Activated CD4-positive, alpha-beta T cell treated with anti-CD3 and anti-CD28 coated beads, Interleukin-2, amount 10 ng/mL, durations not matched to agents 7 days and 5 days (primary cell): ENCODE results near the gene CDX1. TPM values are rescaled to one million over a fixed set of nuclear protein-coding genes. Genes with fewer than 3 reads are reported as not detected.

Source experiments
- CTCF ChIA-PET: fragments of 350-600 bp; sonication (Branson Sonifier 250); formaldehyde crosslinking; loops from one replicate; lab custom pipeline; 2021; ENCODE audit warnings: antibody characterized with exemption; lab: Charles Lee
- POLR2A ChIA-PET: fragments of 350-600 bp; sonication (Branson Sonifier 250); formaldehyde crosslinking; loops from one replicate; lab custom pipeline; 2021; ENCODE audit warnings: antibody characterized with exemption; lab: Charles Lee
- DNase-seq: peaks from one replicate; pipeline ENCODE4 v3.0.0-alpha.2; 2020
- H3K27ac Mint-ChIP-seq: one replicate; pipeline ENCODE4 v1.8.0; 2021; ENCODE audit warnings: mild to moderate bottlenecking, moderate library complexity, mixed read lengths
- H3K27me3 Mint-ChIP-seq: one replicate; pipeline ENCODE4 v1.8.0; 2021; ENCODE audit warnings: mixed read lengths
- H3K36me3 Mint-ChIP-seq: one replicate; pipeline ENCODE4 v1.8.0; 2021; ENCODE audit warnings: low read depth, mixed read lengths
- H3K4me1 Mint-ChIP-seq: one replicate; pipeline ENCODE4 v1.8.0; 2021; ENCODE audit warnings: mixed read lengths
- H3K4me3 Mint-ChIP-seq: one replicate; pipeline ENCODE4 v1.8.0; 2021; ENCODE audit warnings: mild to moderate bottlenecking, moderate library complexity, mixed read lengths
- H3K9me3 Mint-ChIP-seq: one replicate; pipeline ENCODE4 v1.8.0; 2021; ENCODE audit warnings: mixed read lengths
- total RNA-seq, 2 experiments: library from RNA; stranded (reverse); gene quantifications; one replicate each; pipeline ENCODE4 v1.2.3, GENCODE V29; 2021

The CDX1 gene
- total RNA-seq, 2 experiments from 2014 or later, result not detected

DNA sequence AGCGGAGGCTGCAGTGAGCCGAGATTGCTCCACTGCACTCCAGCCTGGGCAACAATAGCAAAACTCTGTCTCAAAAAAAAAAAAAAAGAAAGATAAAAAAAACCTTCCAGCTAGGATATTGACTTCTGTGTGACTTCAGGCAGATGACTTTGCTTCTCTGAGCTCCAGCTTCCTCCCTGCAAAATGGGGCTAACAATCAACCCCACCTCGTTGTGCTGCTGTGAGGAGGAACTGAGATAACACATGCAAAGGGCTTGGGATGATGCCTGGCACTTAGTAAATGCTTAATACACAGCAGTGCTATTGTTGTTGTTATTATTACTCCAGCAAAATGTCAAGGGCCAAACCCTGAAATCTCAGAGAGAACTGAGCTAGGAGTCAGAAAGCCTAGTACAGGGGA is 3.5 kb upstream of the CDX1 start:
- POLR2A ChIA-PET, result no interaction called here
- H3K27me3 Mint-ChIP-seq, result peaks cover 26% of the 10 kb centered on the region

GRCh38 chr5:150163547-150164059 is 3.0 kb upstream of the CDX1 start:
- H3K36me3 Mint-ChIP-seq, result no peaks in the 10 kb centered on the region
- ChIA-PET CTCF (interaction anchor here (0.6 to 0.8 kb wide), 3 partner anchors 19 to 147 kb away, joined by 3 read pairs; no protein-coding TSS in a partner anchor), POLR2A (no interaction called here)
- DNase-seq, result no peak
- H3K4me3 Mint-ChIP-seq, result no peak overlapping the region
- no peaks in the 10 kb centered on the region for H3K9me3 Mint-ChIP-seq
- H3K4me1 Mint-ChIP-seq, result peaks cover 1% of the 10 kb centered on the region
- H3K27ac Mint-ChIP-seq, result no peak overlapping the region
- peaks cover 31% of the 10 kb centered on the region for H3K27me3 Mint-ChIP-seq

More for the DNA sequence above, 3.5 kb upstream of the CDX1 start:
- no peak overlapping the region for H3K27ac Mint-ChIP-seq
- no peaks in the 10 kb centered on the region for H3K36me3 Mint-ChIP-seq
- H3K4me3 Mint-ChIP-seq, result no peak overlapping the region
- H3K9me3 Mint-ChIP-seq, result no peaks in the 10 kb centered on the region
- CTCF ChIA-PET, result interaction anchor here (0.6 to 1.8 kb wide), 6 partner anchors 11 to 147 kb away, joined by 3 to 7 read pairs (median 3); no protein-coding TSS in a partner anchor
- H3K4me1 Mint-ChIP-seq, result peaks cover 1% of the 10 kb centered on the region
- no peak for DNase-seq

GRCh38 chr5:150164211-150164980 is 2.2 kb upstream of the CDX1 start:
- Mint-ChIP-seq H3K27me3 (peaks cover 38% of the 10 kb centered on the region), H3K9me3 (no peaks in the 10 kb centered on the region), H3K4me1 (peaks cover 1% of the 10 kb centered on the region), H3K36me3 (no peaks in the 10 kb centered on the region), H3K27ac (no peak overlapping the region), H3K4me3 (no peak overlapping the region)
- ChIA-PET CTCF (interaction anchor here (0.7 to 1.4 kb wide), 2 partner anchors 38 to 187 kb away, joined by 3 read pairs; no protein-coding TSS in a partner anchor), POLR2A (interaction anchor here (0.7 kb wide), 1 partner anchor 82 kb away, joined by 3 read pairs; no protein-coding TSS in a partner anchor)
- no peak for DNase-seq

GRCh38 chr5:150166037-150166649 is 435 bp upstream of the CDX1 start:
- no peak for DNase-seq
- CTCF ChIA-PET, result no interaction called here
- peaks cover 43% of the 10 kb centered on the region for H3K27me3 Mint-ChIP-seq

GRCh38 chr5:150167512-150167850 is 903 bp downstream of the CDX1 start:
- Mint-ChIP-seq H3K27me3 (peaks cover 49% of the 10 kb centered on the region), H3K4me3 (no peak overlapping the region), H3K36me3 (no peaks in the 10 kb centered on the region), H3K9me3 (no peaks in the 10 kb centered on the region), H3K4me1 (no peaks in the 10 kb centered on the region), H3K27ac (no peak overlapping the region)
- ChIA-PET POLR2A (no interaction called here), CTCF (interaction anchor here (1.4 kb wide), 1 partner anchor 19 kb away, joined by 3 read pairs; no protein-coding TSS in a partner anchor)
- no peak for DNase-seq

More at GRCh38 chr5:150166037-150166649, 435 bp upstream of the CDX1 start:
- Mint-ChIP-seq H3K36me3 (no peaks in the 10 kb centered on the region), H3K4me3 (no peak overlapping the region), H3K9me3 (no peaks in the 10 kb centered on the region), H3K27ac (no peak overlapping the region), H3K4me1 (no peaks in the 10 kb centered on the region)
- POLR2A ChIA-PET, result no interaction called here

DNA sequence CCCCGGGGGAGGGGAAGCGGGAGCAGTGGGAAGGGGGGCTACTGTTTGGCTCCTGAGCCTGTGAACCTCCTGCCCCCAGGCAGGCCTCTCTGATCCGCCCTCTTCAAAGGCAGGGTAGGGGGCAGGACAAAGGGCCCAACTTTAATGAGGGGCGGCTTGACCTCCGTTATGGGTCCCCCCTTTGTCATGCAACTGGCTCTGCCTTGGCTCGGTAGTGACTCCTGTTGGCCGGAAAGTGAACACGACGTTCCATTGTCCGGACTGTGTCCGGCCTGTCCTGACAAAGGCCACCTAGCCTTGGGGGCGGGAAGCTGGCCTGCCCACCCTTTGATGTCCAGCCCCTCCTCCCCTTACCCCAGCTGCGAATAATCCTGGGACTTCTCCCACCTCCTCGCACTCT is 1.3 kb downstream of the CDX1 start:
- Mint-ChIP-seq H3K4me3 (no peak overlapping the region), H3K36me3 (no peaks in the 10 kb centered on the region), H3K27me3 (peaks cover 49% of the 10 kb centered on the region), H3K27ac (no peak overlapping the region), H3K4me1 (no peaks in the 10 kb centered on the region), H3K9me3 (no peaks in the 10 kb centered on the region)
- no peak for DNase-seq
- POLR2A ChIA-PET, result no interaction called here
- CTCF ChIA-PET, result interaction anchor here (0.7 to 1.4 kb wide), 2 partner anchors 9 to 19 kb away, joined by 3 read pairs; no protein-coding TSS in a partner anchor

DNA sequence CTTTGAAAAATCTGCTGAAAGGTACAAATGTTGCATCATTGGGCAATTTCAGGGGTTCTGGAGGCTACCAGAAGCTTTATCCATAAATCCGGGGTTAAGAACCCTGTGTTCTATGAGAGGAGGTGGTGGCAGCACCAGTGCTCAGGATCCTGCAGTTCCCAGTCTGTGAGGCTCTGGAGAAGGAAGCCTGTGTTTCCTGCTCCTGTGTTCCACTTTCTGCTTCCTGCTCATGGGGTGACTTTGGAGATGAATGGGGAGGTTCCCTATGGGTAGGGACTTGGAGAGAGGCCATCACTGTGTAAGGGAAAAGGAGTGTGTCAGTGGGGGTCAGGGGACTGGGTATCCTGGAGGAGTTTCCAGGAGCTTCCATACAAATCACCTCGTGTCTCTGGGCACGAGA is 2.3 kb downstream of the CDX1 start:
- ChIA-PET POLR2A (no interaction called here), CTCF (interaction anchor here (0.5 to 1.8 kb wide), 4 partner anchors 10 to 1340 kb away, joined by 3 to 4 read pairs (median 3); no protein-coding TSS in a partner anchor)

GRCh38 chr5:150172145-150172544 is 5.6 kb downstream of the CDX1 start:
- no peak overlapping the region for H3K27ac Mint-ChIP-seq
- ChIA-PET POLR2A (no interaction called here), CTCF (interaction anchor here (1.9 kb wide), 1 partner anchor 13 kb away, joined by 5 read pairs; no protein-coding TSS in a partner anchor)
- H3K4me1 Mint-ChIP-seq, result no peaks in the 10 kb centered on the region
- no peak overlapping the region for H3K4me3 Mint-ChIP-seq
- no peak for DNase-seq
- no peaks in the 10 kb centered on the region for H3K36me3 Mint-ChIP-seq
- no peaks in the 10 kb centered on the region for H3K9me3 Mint-ChIP-seq
- H3K27me3 Mint-ChIP-seq, result peaks cover 36% of the 10 kb centered on the region

More for the DNA sequence above, 2.3 kb downstream of the CDX1 start:
- Mint-ChIP-seq H3K36me3 (no peaks in the 10 kb centered on the region), H3K4me3 (no peak overlapping the region), H3K27ac (no peak overlapping the region), H3K4me1 (no peaks in the 10 kb centered on the region), H3K27me3 (peaks cover 54% of the 10 kb centered on the region), H3K9me3 (no peaks in the 10 kb centered on the region)
- DNase-seq, result no peak

- H3K27me3 Mint-ChIP-seq, result peaks cover 32% of the 10 kb centered on the region
- no peak overlapping the region for H3K27ac Mint-ChIP-seq
- DNase-seq, result no peak
- no peaks in the 10 kb centered on the region for H3K4me1 Mint-ChIP-seq
- H3K9me3 Mint-ChIP-seq, result no peaks in the 10 kb centered on the region
- ChIA-PET POLR2A (no interaction called here), CTCF (interaction anchor here (1.1 to 1.9 kb wide), 3 partner anchors 9 to 46 kb away, joined by 3 to 5 read pairs (median 4); no protein-coding TSS in a partner anchor)
- no peaks in the 10 kb centered on the region for H3K36me3 Mint-ChIP-seq
- H3K4me3 Mint-ChIP-seq, result no peak overlapping the region
Measured at GRCh38 chr5:150172556-150172955, 6.0 kb downstream of the CDX1 start.

DNA sequence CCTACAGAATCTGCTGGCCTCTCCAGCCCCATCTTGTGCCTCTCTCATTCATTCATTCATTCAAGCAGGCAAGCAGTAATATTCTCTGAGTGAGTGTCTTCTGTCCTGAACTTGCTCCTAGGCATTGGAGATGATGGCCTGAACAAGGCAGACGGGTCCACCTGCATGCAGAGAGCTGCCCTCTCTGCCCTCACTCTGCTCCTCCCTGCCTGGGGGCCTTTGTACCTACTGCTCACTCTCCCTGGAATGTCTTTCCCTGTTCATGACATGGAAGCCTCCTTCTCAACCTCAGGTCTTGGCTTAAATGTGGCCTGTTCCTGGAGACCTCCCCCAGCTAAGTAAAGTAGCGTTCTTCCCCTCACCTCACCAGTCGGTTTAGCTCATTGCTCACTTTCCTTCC is 6.6 kb downstream of the CDX1 start:
- H3K4me1 Mint-ChIP-seq, result no peaks in the 10 kb centered on the region
- no peaks in the 10 kb centered on the region for H3K9me3 Mint-ChIP-seq
- H3K27me3 Mint-ChIP-seq, result peaks cover 28% of the 10 kb centered on the region
- no peak overlapping the region for H3K4me3 Mint-ChIP-seq
- POLR2A ChIA-PET, result no interaction called here
- CTCF ChIA-PET, result interaction anchor here (1.1 to 1.9 kb wide), 3 partner anchors 9 to 45 kb away, joined by 3 to 5 read pairs (median 4); no protein-coding TSS in a partner anchor
- no peaks in the 10 kb centered on the region for H3K36me3 Mint-ChIP-seq
- no peak for DNase-seq
- no peak overlapping the region for H3K27ac Mint-ChIP-seq

- Mint-ChIP-seq H3K36me3 (no peaks in the 10 kb centered on the region), H3K9me3 (no peaks in the 10 kb centered on the region), H3K4me3 (no peak overlapping the region), H3K4me1 (no peaks in the 10 kb centered on the region), H3K27ac (no peak overlapping the region), H3K27me3 (peaks cover 19% of the 10 kb centered on the region)
- no peak for DNase-seq
- CTCF ChIA-PET, result interaction anchor here (1.2 to 1.9 kb wide), 2 partner anchors 12 to 39 kb away, joined by 5 to 7 read pairs; no protein-coding TSS in a partner anchor
- POLR2A ChIA-PET, result no interaction called here
Measured at GRCh38 chr5:150174285-150174684, 7.7 kb downstream of the CDX1 start.

GRCh38 chr5:150175076-150175475 is 8.5 kb downstream of the CDX1 start:
- no peak for DNase-seq
- Mint-ChIP-seq H3K27me3 (peaks cover 17% of the 10 kb centered on the region), H3K4me3 (no peak overlapping the region), H3K27ac (no peak overlapping the region), H3K36me3 (no peaks in the 10 kb centered on the region), H3K4me1 (no peaks in the 10 kb centered on the region), H3K9me3 (no peaks in the 10 kb centered on the region)
- ChIA-PET POLR2A (no interaction called here), CTCF (interaction anchor here (1.1 to 1.9 kb wide), 4 partner anchors 13 to 424 kb away, joined by 3 to 7 read pairs (median 5); no protein-coding TSS in a partner anchor)
